ENCODE data around the gene KIAA0232.
"Not testable (repeated sequence)": the region's sequence is repeated elsewhere in the genome, so short reads cannot be mapped to it uniquely, and the experiment has no call there.

The KIAA0232 gene

DNA sequence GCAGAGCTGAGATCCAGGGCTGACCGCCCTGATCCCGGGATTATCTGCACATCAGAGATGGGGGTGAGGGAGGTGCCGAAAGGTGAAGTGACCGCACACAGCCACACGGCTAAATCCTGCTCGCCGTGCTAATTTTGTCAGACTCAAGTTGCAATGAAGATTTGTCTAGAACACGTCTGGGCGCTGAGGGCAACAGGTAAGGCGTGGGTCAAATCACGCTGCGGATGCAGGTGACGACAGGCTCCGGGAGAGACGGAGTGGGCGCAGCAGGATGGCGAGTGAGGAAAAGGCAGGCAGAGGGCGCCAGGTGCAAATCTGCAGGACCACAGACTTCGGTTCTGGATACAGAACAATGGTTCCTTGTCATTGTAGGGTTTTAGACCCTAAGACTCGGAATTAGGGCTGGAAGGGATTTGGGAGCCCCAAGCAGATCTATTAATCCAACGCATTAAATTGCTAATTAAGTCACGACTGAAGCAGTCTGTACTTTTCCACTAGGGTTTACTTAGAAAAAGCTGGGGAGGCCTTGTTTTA lies 125.2 kb downstream of the KIAA0232 start:
- DNase-seq = no peak

DNA sequence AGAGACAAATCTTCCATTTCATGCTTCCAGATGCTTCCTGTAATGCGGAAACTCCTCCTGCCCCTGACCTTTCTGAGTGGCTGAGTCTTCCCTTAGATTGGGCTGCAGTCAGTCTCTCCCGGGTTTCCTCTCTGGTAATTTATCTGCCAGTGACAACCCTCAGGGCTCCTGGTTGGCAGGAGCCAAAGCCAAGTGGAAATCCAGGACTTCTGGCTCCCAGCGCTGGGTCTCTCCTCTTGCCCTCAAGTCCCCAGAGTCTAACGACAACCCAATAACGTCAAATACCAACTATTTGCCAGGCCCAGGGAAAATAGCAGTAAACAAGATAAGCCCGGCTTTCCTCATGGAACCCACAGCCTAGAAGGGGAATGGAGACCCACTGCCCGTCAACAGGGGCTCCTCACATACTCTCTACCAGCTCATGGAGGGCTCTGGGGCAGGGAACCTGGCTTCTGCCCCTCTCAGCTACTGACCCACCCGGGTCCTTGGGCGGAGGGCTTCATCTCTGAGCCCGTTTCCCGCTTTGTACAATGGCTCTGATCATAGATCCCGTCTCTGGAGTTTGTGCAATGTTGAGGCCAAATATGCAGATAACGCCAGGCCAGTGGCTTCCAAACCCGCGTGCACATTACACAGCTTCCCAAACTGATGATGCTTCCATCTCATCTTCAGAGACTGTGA lies 126.0 kb downstream of the KIAA0232 start:
- no peak for DNase-seq

DNA sequence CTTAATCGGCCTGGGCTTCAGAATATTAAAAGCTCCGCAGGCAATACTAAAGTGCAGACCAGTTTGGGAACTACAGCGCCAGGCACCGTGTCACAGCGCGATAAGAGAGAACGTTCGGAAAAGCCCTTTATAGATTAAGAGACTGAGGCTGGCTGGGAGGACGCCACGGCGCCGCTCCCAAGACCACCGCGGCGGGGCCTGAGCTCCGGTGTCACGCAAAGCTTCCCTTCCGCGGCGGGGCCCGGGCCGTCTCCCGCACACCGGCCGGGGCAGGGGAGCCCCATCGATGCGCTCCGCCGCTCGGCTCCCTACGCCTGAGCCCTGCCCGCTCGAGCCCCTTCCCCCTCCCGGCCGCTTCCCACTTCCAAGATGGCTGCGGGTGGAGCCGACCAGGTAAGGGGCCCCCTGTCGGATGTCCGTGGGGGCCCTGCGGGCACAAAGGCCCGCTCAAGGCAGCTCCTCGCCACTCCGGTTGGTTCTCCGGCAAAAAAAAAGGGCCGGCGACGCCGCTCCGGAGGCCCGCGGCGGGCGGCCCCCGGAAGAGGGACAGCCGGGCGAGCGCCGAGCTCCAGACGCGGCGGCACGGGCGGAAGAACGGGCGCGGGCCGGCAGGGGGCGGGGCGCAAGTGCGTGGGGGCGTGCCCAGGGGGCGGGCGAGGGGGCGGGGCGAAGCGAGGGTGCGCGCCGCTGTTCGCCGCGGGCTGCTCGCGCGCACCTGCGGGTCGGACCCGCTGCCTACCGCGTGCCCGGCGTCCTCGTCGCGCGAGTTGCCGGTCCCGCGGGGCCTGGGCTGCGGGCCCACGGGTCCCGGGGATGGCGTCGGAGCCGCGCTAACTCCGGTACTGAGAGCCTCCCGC lies 126.8 kb downstream of the KIAA0232 start, which contains the start of gene TBC1D14:
Gene TBC1D14 (plus strand): TSS at position 714 of the 857 bp plus-strand sequence. CDS start 13,564 bp downstream, outside the sequence.
- DNase-seq = peak; percentile 99

DNA sequence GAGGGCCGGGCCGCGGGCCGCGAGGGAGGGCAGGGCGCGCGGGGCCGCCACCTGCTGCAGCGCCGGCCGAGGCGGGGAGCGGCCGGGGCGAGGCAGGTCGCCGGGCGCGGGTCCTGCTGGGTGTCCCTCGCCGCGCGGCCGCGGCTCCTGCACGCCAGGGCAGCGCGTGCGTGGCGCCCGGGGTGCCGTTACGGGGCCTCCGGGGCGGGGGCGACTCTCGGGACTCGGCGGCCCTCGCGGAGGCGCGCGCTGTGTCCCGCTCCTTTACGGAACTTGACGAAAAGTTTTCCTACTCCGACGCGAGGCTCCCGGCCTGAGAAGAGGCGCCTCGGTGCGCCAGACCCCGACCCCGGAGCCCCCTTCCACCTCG lies 127.4 kb downstream of the KIAA0232 start:
- peak; percentile 21 for DNase-seq

DNA sequence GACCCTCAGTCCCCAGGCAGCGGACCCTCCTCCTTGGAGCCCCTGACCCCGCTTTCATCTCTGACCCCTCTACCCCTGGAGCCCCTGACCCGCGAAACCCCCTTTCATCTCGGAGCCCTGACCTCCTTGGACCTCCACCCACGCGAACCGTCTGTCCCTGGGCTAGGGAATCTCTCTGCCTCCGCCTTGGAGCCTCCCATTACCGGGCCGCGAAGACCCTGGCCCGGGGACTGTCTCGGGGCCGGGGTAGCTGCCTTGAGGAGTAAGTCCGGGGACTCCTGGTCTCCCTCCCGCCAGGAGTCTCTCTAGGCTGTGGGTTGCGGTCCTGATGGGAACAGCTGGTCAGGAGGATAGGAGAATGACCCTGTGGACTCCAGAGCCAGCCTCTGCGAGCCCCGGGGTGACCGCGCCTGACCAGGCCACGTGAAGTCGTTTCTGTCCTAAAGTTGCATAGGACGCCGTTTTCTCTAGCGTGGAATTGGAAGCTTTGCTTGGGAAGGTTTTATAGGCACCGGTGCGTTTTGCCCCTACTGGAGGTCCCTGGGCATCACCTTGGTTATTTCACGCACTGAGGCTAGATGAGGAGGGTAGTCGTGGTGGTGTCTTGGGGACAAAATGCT lies 127.9 kb downstream of the KIAA0232 start:
- peak; percentile 56 for DNase-seq

DNA sequence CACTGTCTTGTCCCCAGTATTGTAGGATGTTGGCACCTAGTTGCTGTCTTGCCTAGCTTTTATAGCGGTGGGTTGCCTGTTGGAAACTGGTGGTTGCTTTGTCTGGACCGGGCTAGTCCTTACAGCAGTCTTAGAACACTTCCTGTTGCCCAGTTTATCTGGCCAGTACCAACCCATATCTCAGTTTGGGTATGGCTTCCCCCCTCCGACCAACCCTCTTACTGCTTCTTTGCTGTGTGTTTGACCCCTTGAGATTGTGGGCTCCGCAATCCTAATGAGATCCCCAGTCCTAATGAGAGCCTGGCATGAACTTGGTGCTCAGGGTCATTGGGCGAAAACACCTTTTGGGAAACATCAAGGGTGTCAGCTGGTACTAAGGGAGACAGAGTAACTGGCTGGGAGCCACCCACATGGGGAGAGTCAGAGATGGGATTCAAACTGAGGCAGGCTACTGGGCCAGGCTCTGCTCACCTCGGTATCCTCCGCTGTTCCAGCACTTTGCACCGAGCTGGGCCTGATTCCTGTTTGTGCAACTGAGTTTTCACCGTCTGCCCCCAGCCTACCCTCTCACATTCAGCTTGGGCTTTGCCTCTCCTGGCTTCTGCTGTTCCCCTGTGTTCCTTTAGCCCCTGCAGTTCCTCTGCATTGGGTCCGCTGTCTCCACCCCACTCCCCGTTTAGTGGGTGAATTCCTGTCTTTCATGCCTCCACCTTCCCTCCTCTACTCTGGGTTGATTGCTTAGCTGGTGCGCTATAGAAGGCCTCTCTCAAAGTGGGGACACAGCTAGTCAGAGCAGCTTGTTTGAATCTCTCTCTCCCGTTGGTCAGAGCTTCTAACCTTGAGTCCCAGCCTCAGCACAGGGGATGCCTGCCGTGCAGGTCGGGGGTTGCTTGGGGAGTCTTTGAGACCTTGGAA lies 128.7 kb downstream of the KIAA0232 start:
- no peak for DNase-seq

DNA sequence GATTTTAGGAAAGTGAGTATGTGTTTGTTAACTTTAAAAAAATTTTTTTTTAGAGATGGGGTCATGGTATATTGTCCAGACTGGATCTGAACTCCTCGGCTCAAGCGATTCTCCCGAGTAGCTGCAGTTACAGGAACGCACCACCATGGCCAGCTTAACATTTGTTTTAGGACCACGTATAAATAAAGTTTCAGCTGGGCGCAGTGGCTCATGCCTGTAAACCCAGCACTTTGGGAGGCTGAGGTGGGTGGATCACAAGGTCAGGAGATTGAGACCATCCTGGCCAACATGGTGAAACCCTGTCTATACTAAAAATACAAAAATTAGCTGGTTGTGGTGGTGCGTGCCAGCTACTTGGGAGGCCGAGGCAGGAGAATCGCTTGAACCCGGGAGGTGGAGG lies 129.4 kb downstream of the KIAA0232 start:
- not testable (repeated sequence) for DNase-seq

DNA sequence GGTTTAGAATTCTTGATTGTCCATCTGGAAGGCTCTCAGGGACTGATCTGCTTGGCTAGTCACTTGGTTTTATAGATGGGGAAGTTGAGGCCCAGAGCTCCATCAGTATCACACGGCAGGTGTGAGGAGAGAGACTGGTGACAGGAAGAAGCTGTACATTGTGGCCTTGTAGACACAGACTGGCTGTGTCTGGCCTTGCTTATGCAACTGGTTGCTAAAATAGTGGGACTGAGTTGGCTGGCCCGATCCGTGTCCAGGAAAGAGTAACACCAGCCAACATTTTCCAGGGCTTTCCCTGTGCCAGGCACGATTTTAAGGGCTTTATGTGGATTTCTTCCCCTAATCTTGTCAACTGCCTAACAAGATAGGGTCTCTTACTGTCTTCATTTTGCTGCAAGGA lies 129.9 kb downstream of the KIAA0232 start:
- DNase-seq = no peak

DNA sequence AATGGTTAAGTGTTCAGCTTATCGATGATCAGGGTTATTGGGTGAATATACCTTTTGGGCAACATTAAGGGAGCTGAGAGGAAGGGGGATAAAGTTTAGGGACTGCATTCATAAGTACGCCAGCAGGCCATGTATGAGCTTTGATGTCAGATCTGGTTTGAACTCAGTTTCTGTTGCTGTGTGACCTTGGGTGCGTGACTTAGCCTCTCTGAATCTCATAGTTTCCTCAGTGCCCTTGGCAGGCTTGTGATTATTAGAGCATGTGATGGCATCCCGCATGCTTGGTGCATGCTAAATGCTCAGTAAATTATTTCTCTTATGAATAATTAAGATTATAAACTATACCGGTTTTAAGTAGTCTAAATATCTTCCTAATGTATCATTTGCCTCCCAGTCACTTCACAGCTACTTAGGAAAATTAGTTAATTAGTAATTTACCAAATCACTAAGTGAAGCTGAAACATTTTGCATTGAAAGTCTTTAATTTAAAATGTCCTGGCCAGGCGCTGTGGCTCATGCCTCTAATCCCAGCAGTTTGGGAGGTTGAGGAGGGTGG lies 130.9 kb downstream of the KIAA0232 start:
- DNase-seq = no peak

DNA sequence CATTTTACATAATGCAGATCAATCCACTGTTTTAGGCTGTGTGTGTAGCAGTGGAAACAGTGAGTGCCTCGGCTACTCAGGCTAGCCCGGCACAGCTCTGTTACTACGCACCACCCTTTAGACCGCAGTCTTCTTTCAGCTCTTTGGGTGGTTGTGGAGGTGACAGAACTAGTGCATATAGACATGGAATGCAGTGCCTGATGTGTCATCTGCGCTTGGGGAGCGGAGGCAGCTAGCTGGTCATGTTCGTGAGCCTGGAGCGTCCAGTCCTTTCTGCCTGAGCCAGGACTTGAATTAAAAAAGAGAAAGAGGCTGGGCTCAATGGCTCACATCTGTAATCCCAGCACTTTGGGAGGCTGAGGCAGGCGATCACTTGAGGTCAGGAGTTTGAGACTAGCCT lies 131.9 kb downstream of the KIAA0232 start:
- no peak for DNase-seq

DNA sequence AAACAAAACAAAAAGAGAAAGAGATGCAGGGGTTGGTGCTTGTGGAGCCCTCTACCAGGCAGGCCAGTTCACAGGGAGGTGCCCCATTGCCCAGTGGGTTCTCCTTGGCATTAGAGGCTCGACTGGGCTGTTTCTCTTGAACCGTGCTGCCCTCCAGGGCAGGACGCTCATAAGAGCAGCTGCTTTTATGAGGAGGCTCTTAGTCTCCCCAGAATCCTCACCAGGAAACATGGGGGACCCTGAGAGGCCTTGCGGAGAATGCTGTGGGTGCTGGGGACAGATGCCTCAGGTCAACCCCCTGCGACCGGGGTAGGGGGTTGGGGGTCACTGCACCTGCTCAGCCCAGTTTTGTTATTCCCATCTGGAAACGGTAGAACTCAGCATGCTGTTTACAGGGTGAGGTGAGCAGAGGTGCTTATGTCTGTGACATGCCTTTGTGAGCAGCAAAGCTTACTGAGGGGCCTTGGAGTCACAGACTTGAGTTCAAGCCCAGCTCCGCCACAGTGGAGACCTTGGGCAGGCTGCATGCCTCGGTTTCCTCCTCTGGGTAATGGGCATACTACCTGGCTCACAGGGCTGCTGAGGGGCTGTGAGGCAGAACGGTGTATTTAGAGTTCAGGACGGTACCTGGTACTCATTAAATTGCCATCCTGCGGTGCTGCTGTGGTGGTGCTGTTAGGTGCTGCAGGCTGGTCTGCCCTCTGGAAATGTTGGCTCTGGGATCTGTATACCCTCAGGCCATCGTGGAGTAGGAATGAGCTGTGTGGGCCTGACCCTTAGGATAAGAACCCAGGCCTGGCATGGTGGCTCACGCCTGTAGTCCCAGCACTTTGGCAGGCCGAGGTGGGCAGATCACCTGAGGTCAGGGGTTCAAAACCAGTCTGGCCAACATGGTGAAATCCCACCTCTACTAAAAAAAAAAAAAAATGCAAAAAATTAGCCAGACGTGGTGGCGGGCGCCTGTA lies 132.8 kb downstream of the KIAA0232 start:
- no peak for DNase-seq

DNA sequence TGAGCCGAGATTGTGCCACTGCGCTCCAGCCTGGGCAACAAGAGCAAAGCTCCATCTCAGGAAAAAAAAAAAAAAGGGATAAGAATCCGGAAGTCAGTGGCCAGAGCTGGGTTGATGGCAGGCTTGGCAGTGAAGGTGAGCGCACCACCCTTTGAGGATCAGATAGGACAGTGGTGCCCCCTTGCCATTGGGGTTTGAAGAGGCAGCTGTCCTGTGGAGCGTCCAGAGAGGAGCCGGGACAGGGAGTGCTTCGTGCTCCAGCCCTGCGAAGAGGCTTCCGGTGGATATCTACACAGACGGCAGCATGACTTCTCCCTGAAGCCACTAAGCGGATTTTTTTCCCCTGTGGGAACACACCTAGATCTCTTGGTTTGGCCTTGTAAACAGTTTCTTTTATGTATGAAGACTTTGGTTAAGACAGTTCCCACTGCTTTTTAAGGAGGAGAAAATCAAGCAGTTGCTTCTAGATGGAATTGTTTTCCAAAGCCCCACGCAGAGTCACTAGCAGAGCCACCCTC lies 133.6 kb downstream of the KIAA0232 start:
- no peak for DNase-seq

DNA sequence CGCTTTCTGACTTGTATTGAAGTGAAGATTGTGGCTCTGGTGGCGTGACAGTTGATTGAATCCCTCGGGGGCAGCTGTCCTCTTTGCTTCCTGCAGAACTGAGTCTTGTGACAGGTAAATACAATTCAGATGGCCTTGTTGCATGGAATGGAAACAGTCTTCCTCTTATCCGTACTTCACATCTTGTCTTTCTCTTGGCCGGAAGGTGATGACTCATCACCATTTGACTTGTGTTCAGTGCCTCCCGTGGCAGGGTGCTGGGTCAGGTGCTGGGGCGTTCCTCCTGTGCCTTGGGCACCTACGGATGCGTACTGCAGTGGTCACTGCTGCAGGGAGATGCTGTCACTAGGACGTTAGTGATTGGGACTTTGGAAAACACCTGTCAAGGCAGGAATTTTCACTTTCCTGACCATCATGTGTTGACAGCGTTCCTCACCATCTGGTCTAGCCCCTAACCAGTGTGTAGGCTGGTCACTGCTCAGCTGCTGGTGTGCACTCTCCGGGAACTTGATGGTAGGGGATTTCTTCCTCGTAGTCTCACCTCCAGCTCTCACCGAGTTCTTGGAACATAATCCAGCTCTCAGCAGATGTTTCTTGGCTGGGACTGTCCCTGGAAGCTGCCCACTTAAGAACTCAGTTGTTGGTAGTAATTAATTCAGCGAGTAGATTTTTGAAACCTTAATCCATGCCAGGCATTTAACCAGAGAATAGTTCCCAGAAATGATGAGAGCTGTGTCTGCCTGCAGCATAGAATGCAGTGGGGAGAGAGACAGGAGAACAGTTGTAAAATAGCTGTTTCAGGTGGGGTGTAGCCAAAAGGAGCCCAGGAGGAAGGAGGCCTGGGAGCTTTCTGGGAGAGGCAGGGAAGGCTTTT lies 134.3 kb downstream of the KIAA0232 start:
- no peak for DNase-seq

DNA sequence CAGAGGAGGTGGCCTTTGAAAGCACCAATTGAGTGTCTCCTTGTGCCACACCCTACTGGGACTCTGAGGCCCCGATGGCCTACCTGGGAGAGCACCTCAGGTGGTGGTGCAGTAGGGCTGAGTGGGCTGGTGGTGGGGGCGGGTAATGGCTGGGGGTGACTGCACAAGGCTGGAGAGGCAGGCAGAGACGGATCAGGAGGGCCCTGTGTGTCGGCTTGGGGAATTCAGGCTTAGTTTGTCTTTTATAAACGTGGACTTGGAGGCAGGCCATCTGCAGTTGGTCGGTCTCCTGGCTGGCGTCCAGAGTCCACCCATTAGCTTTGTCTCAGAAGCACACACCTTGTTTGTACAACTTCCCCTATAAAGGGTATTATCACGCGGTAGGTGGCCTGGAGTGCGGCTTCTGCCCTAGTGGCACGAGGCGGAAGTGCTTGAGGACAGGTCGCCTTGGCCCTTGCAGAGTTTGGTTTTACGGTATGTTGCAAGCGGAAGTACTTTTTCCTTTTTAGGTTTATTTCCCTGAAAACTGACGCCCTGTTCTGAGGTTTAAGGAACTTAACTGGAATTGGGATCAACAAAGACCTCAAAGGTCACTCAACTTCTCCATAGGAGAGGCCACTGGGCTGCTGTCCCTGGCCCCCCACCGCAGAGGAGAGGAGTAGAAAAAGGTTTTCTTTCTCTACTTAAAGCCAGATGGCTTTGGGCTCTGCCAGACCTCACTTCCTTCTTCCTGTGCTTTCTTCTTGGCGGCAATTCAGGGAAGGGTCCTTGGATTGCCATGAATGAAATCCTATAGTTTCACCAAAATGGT lies 135.1 kb downstream of the KIAA0232 start:
- no peak for DNase-seq

DNA sequence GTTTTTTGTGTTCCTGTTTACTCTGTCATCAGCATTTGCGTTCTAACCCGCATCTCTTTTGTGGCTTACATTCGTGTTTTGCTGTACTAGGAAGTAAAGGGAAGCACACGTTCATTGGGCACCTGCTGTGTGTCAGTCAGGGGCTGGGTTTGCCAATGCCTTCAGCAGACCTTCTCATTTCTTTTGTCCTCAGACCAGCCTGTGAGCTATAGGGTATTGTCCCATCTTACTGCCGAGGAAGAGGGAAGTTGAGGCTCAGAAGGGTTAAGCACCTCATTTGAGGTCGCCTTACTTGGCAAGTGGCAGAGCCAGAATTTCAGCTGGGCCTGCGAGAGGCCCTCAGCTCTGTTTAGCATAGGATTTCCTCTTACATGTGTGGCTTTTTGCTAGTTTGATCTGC lies 135.8 kb downstream of the KIAA0232 start:
- DNase-seq = no peak

DNA sequence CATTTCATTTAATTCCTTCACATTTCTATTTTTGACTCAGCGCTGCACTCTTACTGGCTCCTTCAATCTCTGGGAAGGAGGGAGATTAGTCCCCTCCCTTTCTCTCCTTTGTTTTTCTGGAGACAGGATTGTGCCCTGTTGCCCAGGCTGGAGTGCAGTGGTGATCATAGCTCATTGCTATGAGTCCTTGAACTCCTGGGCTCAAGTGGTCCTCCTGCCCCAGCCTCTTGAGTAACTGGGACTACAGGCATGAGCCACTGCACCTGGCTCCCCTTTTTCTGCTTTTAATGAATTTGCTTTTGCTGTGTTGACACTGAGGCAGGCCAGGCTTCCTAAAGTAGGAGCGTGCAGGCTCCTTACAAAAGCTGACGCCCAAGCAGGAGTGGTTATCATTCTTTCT lies 137.6 kb downstream of the KIAA0232 start:
- no peak for DNase-seq

DNA sequence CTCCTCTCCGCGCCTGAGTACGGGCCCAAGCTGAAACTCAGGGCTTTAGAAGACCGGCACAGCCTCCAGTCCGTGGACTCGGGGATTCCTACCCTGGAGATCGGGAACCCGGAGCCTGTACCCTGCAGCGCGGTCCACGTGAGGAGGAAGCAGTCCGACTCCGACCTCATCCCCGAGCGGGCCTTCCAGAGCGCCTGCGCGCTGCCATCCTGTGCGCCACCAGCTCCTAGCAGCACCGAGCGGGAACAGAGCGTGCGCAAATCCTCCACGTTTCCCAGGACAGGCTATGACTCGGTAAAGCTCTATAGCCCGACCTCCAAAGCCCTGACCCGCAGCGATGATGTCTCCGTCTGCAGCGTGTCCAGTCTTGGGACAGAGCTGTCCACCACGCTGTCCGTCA lies 141.0 kb downstream of the KIAA0232 start:
- DNase-seq = no peak

DNA sequence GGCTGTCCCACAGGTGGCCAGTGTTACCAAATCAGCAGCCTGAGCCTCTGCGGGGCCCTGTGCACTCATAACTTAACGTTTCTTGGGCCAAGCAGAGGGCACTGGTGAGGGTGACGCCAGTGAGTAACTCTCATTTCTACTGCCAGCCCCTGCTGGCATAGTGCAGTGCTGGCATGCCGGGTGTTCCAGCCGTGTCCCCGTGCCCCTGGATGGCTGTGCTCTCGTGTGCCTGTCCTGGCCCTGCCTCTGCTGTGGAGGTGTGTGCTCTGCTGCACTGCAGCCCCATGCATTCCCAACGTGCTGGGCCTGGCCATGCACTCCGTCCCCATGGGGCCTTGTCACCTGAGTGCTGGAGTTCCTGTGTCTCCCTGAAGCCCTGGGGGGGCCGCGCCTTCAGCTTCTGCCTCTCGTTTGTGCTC lies 141.8 kb downstream of the KIAA0232 start:
- DNase-seq = no peak
